Eye (tissue), 1 donor: ENCODE data around the gene AMDHD1.

ENCODE experiments used
- DNase-seq: peaks from one replicate; pipeline ENCODE4 v3.0.0-alpha.2; 2015

AMDHD1 gene

GRCh38 chr12:95943330-95943842, at the start of gene AMDHD1:
AMDHD1 (plus strand) TSS chr12:95943331; CDS start chr12:95943399, 68 bp downstream.
- peak; percentile 75 for DNase-seq

- no peak for DNase-seq
These were observed 46.3 kb upstream of the AMDHD1 start for GRCh38 chr12:95896846-95897245.

GRCh38 chr12:95898081-95898480, 45.0 kb upstream of the AMDHD1 start:
- no peak for DNase-seq

- no peak for DNase-seq
These were observed 34.6 kb upstream of the AMDHD1 start for GRCh38 chr12:95908573-95908972.

- DNase-seq: no peak
These were observed 33.3 kb upstream of the AMDHD1 start for GRCh38 chr12:95909871-95910270.

- peak; percentile 70 for DNase-seq
These were observed 24.7 kb upstream of the AMDHD1 start for GRCh38 chr12:95918194-95918993.

GRCh38 chr12:95919110-95919509, 24.0 kb upstream of the AMDHD1 start:
- DNase-seq: no peak

GRCh38 chr12:95922231-95922630, 20.9 kb upstream of the AMDHD1 start:
- no peak for DNase-seq

- no peak for DNase-seq
These were observed 2.6 kb upstream of the AMDHD1 start for GRCh38 chr12:95940514-95940913.

- peak; percentile 67 for DNase-seq
These were observed 1.0 kb upstream of the AMDHD1 start for GRCh38 chr12:95942101-95942523.

- peak; percentile 90 for DNase-seq
These were observed 404 bp upstream of the AMDHD1 start, which contains the start of gene CCDC38 for GRCh38 chr12:95942524-95943329. CCDC38 (minus strand) TSS chr12:95942614; CDS start chr12:95936509, 6,105 bp downstream.

- no peak for DNase-seq
These were observed 1.1 kb downstream of the AMDHD1 start for GRCh38 chr12:95944108-95944704.

GRCh38 chr12:95949477-95950206, 6.5 kb downstream of the AMDHD1 start:
- no peak for DNase-seq

GRCh38 chr12:95951515-95951914, 8.4 kb downstream of the AMDHD1 start:
- DNase-seq: no peak

GRCh38 chr12:95953000-95953399, 9.9 kb downstream of the AMDHD1 start:
- DNase-seq: no peak

- DNase-seq: no peak
These were observed 12.5 kb downstream of the AMDHD1 start for GRCh38 chr12:95955549-95956159.

- DNase-seq: peak; percentile 30
These were observed 13.5 kb downstream of the AMDHD1 start for GRCh38 chr12:95956557-95957145.

- no peak for DNase-seq
These were observed 16.0 kb downstream of the AMDHD1 start for GRCh38 chr12:95959107-95959506.

GRCh38 chr12:95960241-95960640, 17.1 kb downstream of the AMDHD1 start:
- DNase-seq: no peak

- no peak for DNase-seq
These were observed 19.1 kb downstream of the AMDHD1 start for GRCh38 chr12:95962222-95962621.

- DNase-seq: no peak
These were observed 20.0 kb downstream of the AMDHD1 start for GRCh38 chr12:95963096-95963495.
